HG03196 (cell line): ENCODE data around the gene PLA2G2E.
A peak's percentile ranks its signal among the peaks of the same experiment; 100 is the strongest.
"Not testable (repeated sequence)": the region's sequence is repeated elsewhere in the genome, so short reads cannot be mapped to it uniquely, and the experiment has no call there.

Experiments used
- ATAC-seq: cut with Tn5 transposase; IDR thresholded peaks from one replicate; pipeline ENCODE4 v1.9.1; 2021; ENCODE audit not compliant: unreplicated experiment

Gene PLA2G2E

DNA sequence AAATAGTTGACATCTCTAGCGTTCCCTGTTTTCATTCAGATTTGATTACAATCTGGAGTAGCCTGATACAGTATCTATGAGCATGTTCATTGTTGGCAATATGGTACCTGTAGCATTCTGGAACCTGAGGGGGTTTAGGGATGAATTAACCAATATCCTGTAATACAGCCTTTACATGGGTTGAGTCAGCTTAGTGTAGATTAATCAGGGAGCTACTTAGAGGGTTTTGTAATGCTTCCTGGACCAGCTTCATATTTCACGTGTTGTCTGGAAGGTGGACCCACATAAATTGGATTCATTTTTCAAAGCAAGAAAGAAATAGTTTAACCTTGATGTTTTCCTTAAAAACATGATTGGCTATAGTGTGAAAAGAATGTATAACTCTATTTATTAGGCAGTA is 37.6 kb downstream of the PLA2G2E start:
- ATAC-seq, result no peak

DNA sequence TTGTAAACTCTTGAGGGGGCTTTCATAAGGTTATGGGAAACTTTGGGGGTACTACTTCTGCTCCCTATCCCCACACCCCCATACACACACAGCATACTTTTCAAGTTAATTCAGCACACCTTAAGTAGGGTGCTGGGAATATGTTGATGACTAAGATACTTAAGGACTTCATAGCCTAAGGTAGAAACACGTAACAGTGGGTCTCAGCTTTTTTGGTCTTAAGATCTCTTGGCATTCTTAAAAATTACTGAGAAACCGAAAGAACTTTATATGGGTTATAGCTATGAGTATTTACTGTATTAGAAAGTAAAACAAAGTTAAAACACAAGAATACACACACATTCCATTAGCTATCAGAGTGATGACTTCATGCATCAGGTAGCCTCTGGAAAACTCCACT is 39.1 kb downstream of the PLA2G2E start:
- ATAC-seq, result no peak

DNA sequence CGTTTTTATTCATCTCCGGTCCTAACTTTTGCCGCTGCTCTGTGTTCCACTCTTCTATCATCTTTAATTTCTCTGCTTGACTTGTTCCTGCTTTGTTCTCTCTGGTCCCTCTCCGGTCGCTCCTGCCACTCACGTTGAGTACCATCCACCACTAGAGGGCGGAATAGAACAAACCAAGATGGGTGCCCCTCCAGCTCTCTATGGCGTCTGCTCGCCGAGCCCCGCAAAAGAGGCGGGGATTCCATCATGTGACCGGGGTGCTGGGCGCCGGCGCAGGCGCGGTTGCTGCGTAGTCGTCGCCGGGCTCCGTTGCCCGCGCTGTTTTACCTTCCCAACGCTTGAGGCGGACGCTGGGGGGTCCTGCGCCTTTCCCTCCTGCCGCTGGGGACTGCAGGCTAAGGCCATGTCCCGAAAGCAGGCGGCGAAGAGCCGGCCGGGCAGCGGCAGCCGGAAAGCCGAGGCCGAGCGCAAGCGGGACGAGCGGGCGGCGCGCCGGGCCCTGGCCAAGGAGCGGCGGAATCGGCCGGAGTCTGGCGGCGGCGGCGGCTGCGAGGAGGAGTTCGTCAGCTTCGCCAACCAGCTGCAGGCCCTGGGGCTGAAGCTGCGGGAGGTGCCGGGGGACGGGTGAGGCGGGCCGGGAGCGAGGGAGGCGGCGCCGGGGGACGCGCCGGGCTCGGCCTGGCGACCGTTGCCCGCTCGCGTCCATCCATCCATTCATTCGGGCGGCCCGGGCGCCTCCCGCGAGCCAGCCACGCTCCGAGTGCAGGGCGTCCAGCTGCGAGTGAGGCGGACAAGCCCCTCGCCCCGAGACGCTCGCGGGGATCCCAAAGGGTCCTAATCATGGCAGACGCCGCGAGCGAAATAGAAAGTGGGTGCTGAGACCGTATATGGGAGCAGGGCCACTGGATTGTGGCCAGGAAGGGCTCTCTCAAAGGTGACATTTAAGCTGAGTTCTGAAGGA is 41.0 kb downstream of the PLA2G2E start, which contains the start of gene OTUD3:
OTUD3 (plus strand) TSS at position 285 of the 961 bp plus-strand sequence; CDS start at position 404, 119 bp downstream.
- ATAC-seq, result peak; percentile 94

DNA sequence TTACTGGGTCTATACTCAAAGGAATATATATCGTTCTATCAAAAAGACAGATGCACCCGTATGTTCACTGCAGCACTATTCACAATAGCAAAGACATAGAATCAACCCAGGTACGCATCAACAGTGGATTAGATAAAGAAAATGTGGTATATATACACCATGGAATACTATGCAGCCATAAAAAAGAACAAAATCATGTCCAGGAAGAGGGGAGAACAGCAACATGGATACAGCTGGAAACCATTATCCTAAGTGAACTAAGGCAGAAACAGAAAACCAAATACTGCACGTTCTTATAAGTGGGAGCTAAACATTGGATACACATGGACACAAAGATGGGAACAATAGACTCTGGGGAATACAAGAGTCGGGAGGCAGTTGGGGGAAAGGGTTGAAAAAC is 42.6 kb downstream of the PLA2G2E start:
- not testable (repeated sequence) for ATAC-seq

DNA sequence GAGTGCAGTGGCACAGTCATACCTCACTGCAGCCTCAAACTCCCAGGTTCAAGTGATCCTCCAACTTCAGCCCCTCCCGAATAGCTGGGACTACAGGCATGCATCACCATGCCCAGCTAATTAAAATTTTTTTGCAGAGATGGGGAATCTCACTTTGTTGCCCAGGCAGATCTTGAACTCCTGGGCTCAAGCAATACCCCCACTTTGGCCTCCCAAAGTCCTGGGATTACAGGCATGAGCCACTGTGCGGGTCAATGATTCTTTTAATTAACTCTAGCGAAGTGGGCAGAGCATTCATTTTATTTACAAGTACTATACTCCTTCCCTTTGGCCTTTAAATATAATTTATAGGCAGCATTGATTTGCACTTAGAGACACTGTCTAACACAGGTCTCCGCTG is 43.8 kb downstream of the PLA2G2E start:
- no peak for ATAC-seq

DNA sequence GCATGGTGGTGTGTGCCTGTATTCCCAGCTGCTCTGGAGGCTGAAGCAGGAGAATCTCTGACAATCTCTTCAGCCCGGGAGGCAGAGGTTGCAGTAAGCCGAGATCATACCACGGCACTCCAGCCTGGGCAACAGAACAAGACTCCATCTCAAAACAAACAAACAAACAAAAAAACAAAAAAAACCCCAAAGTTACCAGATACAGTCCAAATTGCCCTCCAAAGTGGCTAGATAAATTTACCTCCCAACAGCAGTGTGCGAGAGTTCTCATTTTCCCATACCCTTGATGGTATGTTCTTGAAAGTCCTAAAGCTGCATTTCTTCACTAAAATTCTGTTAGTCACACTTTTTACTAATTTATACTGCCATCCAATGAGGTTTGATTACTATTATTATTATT is 44.2 kb downstream of the PLA2G2E start:
- ATAC-seq, result no peak

DNA sequence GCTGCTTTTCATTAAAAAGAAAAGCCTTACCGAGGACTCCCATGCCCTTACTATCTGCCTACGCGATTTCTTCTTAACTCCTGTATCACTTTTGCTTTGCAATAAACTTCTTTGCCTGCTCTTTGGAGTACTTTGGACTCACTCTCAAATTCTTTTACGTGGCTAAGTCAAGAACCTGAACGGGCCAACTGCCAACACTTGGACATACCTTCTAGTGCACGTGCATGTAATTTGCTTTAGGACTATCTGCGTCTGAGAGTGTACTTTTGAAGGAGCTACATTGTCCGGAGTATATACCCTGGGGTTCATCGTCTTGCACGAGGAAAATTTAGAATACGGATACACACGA is 44.8 kb downstream of the PLA2G2E start:
- ATAC-seq, result no peak

DNA sequence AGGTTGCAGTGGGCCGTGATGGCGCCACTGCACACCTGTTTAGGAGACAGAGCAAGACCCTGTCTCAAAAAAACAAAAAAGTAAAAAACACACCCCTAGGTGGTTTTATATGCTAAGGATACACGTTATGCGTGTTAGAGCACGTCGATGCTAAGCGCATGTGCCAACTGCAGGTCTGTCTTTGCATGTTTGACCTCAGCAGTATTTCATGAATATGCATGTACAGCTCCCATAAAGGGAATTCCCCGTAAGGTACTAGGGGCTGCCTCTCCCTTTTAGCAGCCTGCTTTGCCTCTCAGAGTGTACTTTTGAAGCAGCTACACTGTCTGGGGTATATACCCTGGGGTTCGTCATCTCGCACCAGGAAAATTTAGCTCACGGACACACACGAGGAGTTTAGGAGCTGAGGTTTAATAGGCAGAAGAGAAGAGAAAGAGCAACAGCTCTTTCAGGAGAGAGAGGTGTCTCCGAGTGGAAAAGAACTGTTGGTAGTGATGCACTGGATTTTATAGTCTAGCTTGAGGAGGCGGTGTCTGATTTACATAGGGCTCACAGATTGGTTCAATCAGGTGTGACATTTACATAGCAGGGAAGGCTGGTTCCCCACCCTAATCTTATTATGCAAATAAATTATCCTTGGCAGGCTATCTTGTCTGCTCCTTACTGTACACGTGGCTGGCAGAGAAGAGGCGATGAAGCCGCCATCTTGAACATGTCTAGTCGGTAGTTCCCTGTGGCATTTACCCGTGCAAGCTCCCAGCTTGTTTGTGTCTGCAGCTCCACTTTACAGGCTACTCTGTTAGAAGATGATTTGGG is 45.4 kb downstream of the PLA2G2E start:
- ATAC-seq, result no peak

DNA sequence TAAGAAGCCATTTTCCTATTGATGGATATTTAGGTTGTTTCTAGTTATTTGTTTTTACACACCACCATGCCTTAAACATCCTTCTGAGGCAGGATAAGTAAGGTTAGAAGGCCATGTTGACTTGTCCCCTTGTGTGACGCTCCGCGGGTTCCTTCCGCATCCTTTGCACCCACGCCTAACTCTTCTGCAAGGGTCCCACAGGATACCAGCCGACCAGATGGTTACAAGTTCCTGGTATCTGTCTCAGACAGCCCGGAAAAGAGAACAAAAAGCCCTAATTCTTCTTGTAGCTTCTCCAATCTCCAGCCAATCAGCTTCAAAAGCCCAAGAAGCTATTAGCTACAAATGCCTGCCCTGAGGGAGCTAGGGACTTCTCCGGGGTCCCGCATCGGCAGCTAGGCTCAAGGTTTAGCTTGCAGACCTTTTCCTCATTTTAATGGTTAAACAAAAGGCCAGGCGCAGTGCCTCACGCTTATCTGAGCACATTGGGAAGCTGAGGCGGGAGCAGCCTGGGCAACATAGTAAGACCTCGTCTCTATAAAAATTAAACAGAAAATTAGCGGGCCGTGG is 46.2 kb downstream of the PLA2G2E start:
- ATAC-seq, result no peak

DNA sequence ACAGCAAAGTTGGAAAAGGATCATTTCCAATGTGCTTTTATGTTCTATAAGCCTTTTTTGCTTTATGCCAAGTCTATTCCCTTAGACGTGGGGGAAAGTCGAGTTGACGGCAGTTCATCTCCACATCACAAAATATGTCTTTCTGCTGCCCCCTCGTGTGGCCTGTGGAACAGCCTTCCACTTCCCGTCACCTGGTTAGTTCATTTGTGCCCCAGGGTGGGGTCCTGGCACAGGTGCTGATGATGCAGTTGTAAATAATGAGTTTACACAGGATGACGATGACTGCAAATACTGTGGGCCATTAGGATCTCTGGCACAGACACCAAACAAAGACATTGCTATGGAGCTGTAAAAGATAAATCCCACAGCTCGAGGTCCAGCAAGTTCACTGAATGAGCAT is 51.2 kb downstream of the PLA2G2E start:
- ATAC-seq, result no peak
